Activated T-cell treated with anti-CD3 and anti-CD28 coated beads, Interleukin-2, amount 50 U/mL, for 72 hours (primary cell): ENCODE data around the gene PLXNA2. TPM values are rescaled to one million over a fixed set of nuclear protein-coding genes. Genes with fewer than 3 reads are reported as not detected.

ENCODE experiments used
- ATAC-seq, 2 donors: fragments of 150-1000 bp; cut with Tn5 transposase; replicated peaks in 1 of 2; 2 replicates each; pipeline ENCODE4 v1.10.0; 2021; ENCODE audit warnings: moderate library complexity in 2 of 2, mild to moderate bottlenecking in 1 of 2
- DNase-seq, 2 donors: peaks; one replicate each; pipeline ENCODE4 v3.0.0; 2021 to 2022; ENCODE audit warnings: mixed read lengths in 1 of 2
- H3K27ac Mint-ChIP-seq: one replicate; pipeline ENCODE4 v1.8.0; 2022; ENCODE audit warnings: mild to moderate bottlenecking, moderate library complexity, mixed read lengths
- H3K27me3 Mint-ChIP-seq: one replicate; pipeline ENCODE4 v1.8.0; 2022; ENCODE audit warnings: low read depth, mixed read lengths
- H3K36me3 Mint-ChIP-seq, 2 donors: one replicate each; pipeline ENCODE4 v1.8.0; 2022; ENCODE audit warnings: mixed read lengths in 2 of 2, mild to moderate bottlenecking in 1 of 2; ENCODE audit not compliant: insufficient read depth in 2 of 2
- H3K4me1 Mint-ChIP-seq: one replicate; pipeline ENCODE4 v1.8.0; 2022; ENCODE audit warnings: low read depth, mixed read lengths
- H3K4me3 Mint-ChIP-seq, 2 donors: one replicate each; pipeline ENCODE4 v1.8.0; 2022; ENCODE audit warnings: mild to moderate bottlenecking in 2 of 2, mixed read lengths in 2 of 2, moderate library complexity in 2 of 2
- H3K9me3 Mint-ChIP-seq, 2 donors: one replicate each; pipeline ENCODE4 v1.8.0; 2022; ENCODE audit warnings: mixed read lengths in 2 of 2
- total RNA-seq, 2 donors: library from RNA; stranded (reverse); gene quantifications; one replicate each; pipeline ENCODE4 v1.2.3, GENCODE V29; 2022

PLXNA2 gene
- total RNA-seq, 2 donors from 2014 or later, result 0.07 to 0.72 TPM

DNA sequence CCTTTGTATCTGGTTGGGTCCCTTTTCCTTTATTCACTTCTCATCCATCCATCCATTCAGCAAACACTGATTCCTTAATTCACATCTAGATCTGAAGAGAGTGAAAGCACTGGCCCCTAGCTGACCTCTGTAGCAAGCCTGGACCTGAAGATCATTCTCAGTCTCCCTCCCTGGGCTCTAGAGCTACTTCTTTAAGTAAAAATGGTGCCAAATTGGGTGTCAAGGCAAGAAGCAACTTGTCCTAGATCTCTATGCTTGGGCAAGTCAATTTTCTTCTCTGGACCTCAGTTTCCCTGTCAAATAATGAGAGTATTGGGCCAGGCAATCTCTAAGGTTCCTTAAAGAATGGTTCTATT lies 36.1 kb downstream of the PLXNA2 start:
- no peak overlapping the region for H3K4me3 Mint-ChIP-seq
- DNase-seq (no peak), ATAC-seq (no peak)
- H3K27me3 Mint-ChIP-seq, result peaks cover 10% of the 10 kb centered on the region
- no peaks in the 10 kb centered on the region for H3K36me3 Mint-ChIP-seq
- H3K9me3 Mint-ChIP-seq, result no peaks in the 10 kb centered on the region
- H3K4me1 Mint-ChIP-seq, result no peaks in the 10 kb centered on the region
- no peak overlapping the region for H3K27ac Mint-ChIP-seq

- H3K4me3 Mint-ChIP-seq, result no peak overlapping the region
- H3K27me3 Mint-ChIP-seq, result peaks cover 10% of the 10 kb centered on the region
- no peak overlapping the region for H3K27ac Mint-ChIP-seq
- H3K36me3 Mint-ChIP-seq, result no peaks in the 10 kb centered on the region
- DNase-seq, result no peak
- no peaks in the 10 kb centered on the region for H3K9me3 Mint-ChIP-seq
- H3K4me1 Mint-ChIP-seq, result no peaks in the 10 kb centered on the region
- no peak for ATAC-seq
Measured at GRCh38 chr1:208207388-208208131, 36.6 kb downstream of the PLXNA2 start.

GRCh38 chr1:208206092-208206698 lies 38.0 kb downstream of the PLXNA2 start:
- H3K9me3 Mint-ChIP-seq, result no peaks in the 10 kb centered on the region
- no peak for DNase-seq
- H3K4me1 Mint-ChIP-seq, result no peaks in the 10 kb centered on the region
- H3K36me3 Mint-ChIP-seq, result no peaks in the 10 kb centered on the region
- ATAC-seq, result no peak
- no peak overlapping the region for H3K27ac Mint-ChIP-seq
- no peaks in the 10 kb centered on the region for H3K27me3 Mint-ChIP-seq
- no peak overlapping the region for H3K4me3 Mint-ChIP-seq

DNA sequence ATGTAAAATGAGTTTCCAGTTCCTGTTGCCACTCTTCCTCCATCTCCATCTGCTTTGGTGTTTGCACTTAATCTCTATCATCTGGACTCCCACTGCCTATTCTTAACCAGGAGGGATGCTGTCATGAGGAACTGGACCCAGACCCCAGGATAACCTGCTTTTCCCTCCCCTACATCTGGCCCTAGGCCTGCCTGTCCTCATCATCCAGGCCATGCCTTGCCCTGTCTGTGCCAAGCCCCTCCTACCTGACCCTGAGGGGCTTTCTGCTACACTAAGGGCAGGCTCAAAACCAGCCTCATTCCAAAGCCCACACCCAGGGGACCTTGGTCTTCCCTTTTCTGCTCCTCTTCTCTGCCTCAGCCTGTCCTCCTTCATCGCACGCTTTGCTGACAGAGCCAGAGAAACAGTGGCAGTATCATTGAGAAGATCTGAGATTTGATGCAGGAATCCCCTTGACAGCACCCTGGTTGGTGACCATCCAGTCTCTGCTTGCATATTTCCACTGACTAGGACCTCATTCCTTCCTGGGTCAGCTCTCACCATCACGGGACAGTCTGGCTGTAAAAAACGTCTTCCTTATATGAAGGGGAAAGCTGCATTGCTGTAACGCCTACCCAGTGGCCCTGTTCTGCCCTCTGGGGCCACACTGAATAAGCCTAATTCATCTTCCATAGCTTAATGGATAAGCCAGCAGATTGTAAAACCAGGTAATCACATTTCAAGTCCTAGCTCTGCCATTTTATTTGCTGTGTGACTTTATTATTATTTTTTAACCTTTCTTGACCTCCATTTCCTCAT lies 38.8 kb downstream of the PLXNA2 start:
- H3K9me3 Mint-ChIP-seq, result no peaks in the 10 kb centered on the region
- H3K27me3 Mint-ChIP-seq, result no peaks in the 10 kb centered on the region
- H3K27ac Mint-ChIP-seq, result no peak overlapping the region
- H3K4me1 Mint-ChIP-seq, result no peaks in the 10 kb centered on the region
- DNase-seq (no peak), ATAC-seq (no peak)
- no peak overlapping the region for H3K4me3 Mint-ChIP-seq
- H3K36me3 Mint-ChIP-seq, result no peaks in the 10 kb centered on the region

GRCh38 chr1:208204779-208205178 lies 39.4 kb downstream of the PLXNA2 start:
- no peak for ATAC-seq
- DNase-seq, result no peak
- H3K27me3 Mint-ChIP-seq, result no peaks in the 10 kb centered on the region
- no peaks in the 10 kb centered on the region for H3K36me3 Mint-ChIP-seq
- H3K4me1 Mint-ChIP-seq, result no peaks in the 10 kb centered on the region
- no peak overlapping the region for H3K4me3 Mint-ChIP-seq
- no peak overlapping the region for H3K27ac Mint-ChIP-seq
- H3K9me3 Mint-ChIP-seq, result no peaks in the 10 kb centered on the region

DNA sequence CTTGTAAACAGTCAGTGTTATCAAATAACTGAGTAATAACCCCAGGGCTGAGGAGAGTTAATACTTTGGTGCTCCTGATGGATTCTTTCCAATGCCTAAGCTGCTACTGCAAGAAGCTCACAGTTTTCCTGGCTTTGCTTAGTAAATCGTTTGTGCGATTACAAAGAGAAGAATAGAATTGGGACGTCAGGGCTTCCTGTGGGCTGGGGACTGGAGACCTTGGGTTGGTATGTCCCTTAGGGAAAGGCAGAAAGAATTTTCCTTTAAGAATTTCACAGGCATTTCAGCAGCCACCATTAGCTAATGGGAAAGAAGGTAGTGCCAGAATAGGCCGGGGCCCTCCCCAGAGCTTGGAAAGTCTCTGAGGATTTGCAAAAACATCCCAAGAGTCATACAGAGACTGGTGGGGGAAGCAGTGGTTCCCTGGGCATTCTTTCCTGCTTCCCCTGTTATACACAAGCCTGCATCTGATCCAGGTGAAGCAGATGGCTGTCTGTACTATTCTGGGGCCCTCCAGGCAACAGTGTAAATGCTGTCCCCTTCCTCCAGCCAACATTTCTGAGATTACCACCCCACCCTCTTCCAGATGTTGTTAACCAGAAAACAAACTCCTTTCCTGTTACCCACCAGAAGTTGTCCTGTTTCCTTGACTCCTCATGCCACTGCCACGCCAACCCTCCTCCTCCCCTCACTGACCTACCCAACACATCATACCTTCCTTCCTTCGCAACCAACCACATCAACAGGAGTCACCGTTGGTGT lies 40.2 kb downstream of the PLXNA2 start:
- Mint-ChIP-seq H3K4me1 (no peaks in the 10 kb centered on the region), H3K27ac (no peak overlapping the region), H3K27me3 (no peaks in the 10 kb centered on the region), H3K4me3 (no peak overlapping the region), H3K9me3 (no peaks in the 10 kb centered on the region), H3K36me3 (no peaks in the 10 kb centered on the region)
- DNase-seq (no peak), ATAC-seq (no peak)

DNA sequence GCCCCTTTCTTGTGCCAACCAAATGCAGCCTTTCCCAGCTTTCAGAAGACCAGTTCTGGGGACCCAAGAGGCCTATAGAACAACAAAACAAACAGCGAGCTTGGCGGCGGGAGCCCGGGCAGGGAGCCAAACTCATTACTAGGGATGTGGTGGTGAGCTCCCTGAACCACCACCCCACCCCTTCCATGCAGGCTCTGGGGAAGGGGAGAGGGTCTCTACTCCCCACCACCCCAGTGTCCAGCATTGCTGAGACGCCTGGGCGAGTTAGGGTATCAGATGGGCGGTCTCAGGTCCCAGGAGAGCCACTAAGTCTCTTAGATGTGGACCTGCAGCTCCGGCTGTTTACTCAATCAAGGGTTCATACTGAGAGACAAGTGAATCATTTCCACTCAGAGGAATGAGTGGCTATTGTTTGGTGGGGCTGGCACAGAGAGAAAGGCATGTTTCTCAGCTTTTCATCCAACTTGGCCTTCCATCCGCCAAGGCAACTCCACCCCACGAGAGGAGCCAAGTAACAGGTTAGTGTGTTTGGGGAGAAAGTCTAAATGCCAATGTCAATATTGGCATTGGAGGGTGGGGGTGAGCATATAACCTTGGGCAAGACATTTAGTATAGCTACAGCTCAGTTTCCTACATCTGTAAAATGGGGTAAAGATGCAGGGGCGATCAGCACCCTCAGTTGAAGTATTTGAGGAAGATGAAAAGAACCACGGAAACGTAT lies 40.9 kb downstream of the PLXNA2 start:
- ATAC-seq (no peak), DNase-seq (no peak)
- H3K4me1 Mint-ChIP-seq, result no peaks in the 10 kb centered on the region
- no peaks in the 10 kb centered on the region for H3K9me3 Mint-ChIP-seq
- no peaks in the 10 kb centered on the region for H3K36me3 Mint-ChIP-seq
- no peak overlapping the region for H3K27ac Mint-ChIP-seq
- no peaks in the 10 kb centered on the region for H3K27me3 Mint-ChIP-seq
- H3K4me3 Mint-ChIP-seq, result no peak overlapping the region

DNA sequence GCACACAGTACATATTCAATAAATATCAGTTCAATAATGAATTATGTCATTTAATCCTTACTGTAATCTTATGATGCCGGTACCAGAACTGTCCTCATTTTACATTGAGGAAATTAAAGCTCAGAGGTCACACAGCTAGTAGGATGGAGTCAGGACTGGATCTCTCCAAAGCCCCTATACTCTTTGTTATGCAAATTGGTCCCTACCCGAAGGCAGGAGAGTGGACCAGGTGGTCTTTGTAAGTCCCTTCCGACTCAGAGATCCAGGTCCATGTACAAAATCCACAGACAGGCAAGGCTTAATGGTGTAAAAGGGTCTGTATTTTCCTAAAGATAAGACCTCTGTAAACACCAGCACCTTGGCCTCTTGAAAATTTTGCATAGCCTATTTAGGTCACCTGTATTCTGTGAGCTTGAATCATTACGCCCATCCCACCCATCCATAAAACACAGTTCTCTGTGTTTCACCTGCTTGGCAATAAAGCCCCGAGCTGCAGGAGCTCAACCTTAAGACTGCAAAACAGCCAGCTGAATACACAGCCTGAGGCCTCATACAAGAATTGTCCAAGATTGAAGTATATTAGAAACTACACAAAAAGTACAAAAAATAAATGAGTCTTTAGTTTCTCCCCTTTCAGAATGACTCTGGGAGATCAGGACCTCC lies 41.7 kb downstream of the PLXNA2 start:
- no peaks in the 10 kb centered on the region for H3K4me1 Mint-ChIP-seq
- ATAC-seq (no peak), DNase-seq (no peak)
- no peaks in the 10 kb centered on the region for H3K27me3 Mint-ChIP-seq
- H3K36me3 Mint-ChIP-seq, result no peaks in the 10 kb centered on the region
- H3K27ac Mint-ChIP-seq, result no peak overlapping the region
- no peaks in the 10 kb centered on the region for H3K9me3 Mint-ChIP-seq
- H3K4me3 Mint-ChIP-seq, result no peak overlapping the region

- Mint-ChIP-seq H3K27ac (no peak overlapping the region), H3K4me3 (no peak overlapping the region), H3K27me3 (no peaks in the 10 kb centered on the region), H3K36me3 (no peaks in the 10 kb centered on the region), H3K9me3 (no peaks in the 10 kb centered on the region), H3K4me1 (no peaks in the 10 kb centered on the region)
- DNase-seq, result no peak
- no peak for ATAC-seq
Measured at GRCh38 chr1:208201229-208201628, 43.0 kb downstream of the PLXNA2 start.

- Mint-ChIP-seq H3K27ac (no peak overlapping the region), H3K4me1 (no peaks in the 10 kb centered on the region), H3K4me3 (no peak overlapping the region), H3K9me3 (no peaks in the 10 kb centered on the region), H3K36me3 (no peaks in the 10 kb centered on the region), H3K27me3 (no peaks in the 10 kb centered on the region)
- DNase-seq, result no peak
- no peak for ATAC-seq
Measured at GRCh38 chr1:208200116-208200515, 44.1 kb downstream of the PLXNA2 start.

- H3K27ac Mint-ChIP-seq, result no peak overlapping the region
- no peak for ATAC-seq
Measured at GRCh38 chr1:208198236-208198635, 45.9 kb downstream of the PLXNA2 start.

GRCh38 chr1:208194944-208195343 lies 49.2 kb downstream of the PLXNA2 start:
- H3K27ac Mint-ChIP-seq, result no peak overlapping the region
- H3K4me3 Mint-ChIP-seq, result no peak overlapping the region
- DNase-seq (no peak), ATAC-seq (no peak)
- H3K9me3 Mint-ChIP-seq, result no peaks in the 10 kb centered on the region
- H3K4me1 Mint-ChIP-seq, result no peaks in the 10 kb centered on the region
- no peaks in the 10 kb centered on the region for H3K36me3 Mint-ChIP-seq
- H3K27me3 Mint-ChIP-seq, result no peaks in the 10 kb centered on the region

More at GRCh38 chr1:208198236-208198635, 45.9 kb downstream of the PLXNA2 start:
- Mint-ChIP-seq H3K4me1 (no peaks in the 10 kb centered on the region), H3K4me3 (no peak overlapping the region), H3K9me3 (no peaks in the 10 kb centered on the region), H3K27me3 (no peaks in the 10 kb centered on the region), H3K36me3 (no peaks in the 10 kb centered on the region)
- DNase-seq, result no peak
